ENCODE results near the gene ITPR1.

Gene ITPR1

GRCh38 chr3:4827767-4828166 is 334.6 kb downstream of the ITPR1 start:
- H3K4me1 ChIP-seq (ENCODE audit: insufficient read depth, low read length): peaks cover 35% of the 10 kb centered on the region
- no peaks in the 10 kb centered on the region for H3K27me3 ChIP-seq (ENCODE audit: control insufficient read depth in 1 of 2, insufficient read depth in 2 of 2, low read length in 2 of 2)
- H3K4me3 ChIP-seq (ENCODE audit: low read depth in 1 of 2, low read length in 2 of 2): no peak overlapping the region
- H3K9ac ChIP-seq (ENCODE audit: low read length): no peak overlapping the region
- H3K27ac ChIP-seq (ENCODE audit: low read depth, low read length): peak overlapping the region; percentile 48
- H3K9me3 ChIP-seq (ENCODE audit: low read length): no peaks in the 10 kb centered on the region
- H3K36me3 ChIP-seq (ENCODE audit: insufficient read depth, low read length): peaks cover 9% of the 10 kb centered on the region

- Histone ChIP-seq H3K4me1 (ENCODE audit: insufficient read depth, low read length) (peaks cover 35% of the 10 kb centered on the region), H3K27ac (ENCODE audit: low read depth, low read length) (peak overlapping the region; percentile 21), H3K9me3 (ENCODE audit: low read length) (no peaks in the 10 kb centered on the region)
Observed at GRCh38 chr3:4828279-4829030, 335.3 kb downstream of the ITPR1 start.

GRCh38 chr3:4829031-4829394 is 335.9 kb downstream of the ITPR1 start:
- peaks cover 8% of the 10 kb centered on the region for H3K36me3 ChIP-seq (ENCODE audit: insufficient read depth, low read length)
- H3K4me1 ChIP-seq (ENCODE audit: insufficient read depth, low read length): peaks cover 35% of the 10 kb centered on the region
- H3K9me3 ChIP-seq (ENCODE audit: low read length): no peaks in the 10 kb centered on the region
- no peak overlapping the region for H3K4me3 ChIP-seq (ENCODE audit: low read depth in 1 of 2, low read length in 2 of 2)
- peak overlapping the region; percentile 21 for H3K27ac ChIP-seq (ENCODE audit: low read depth, low read length)
- H3K9ac ChIP-seq (ENCODE audit: low read length): no peak overlapping the region
- no peaks in the 10 kb centered on the region for H3K27me3 ChIP-seq (ENCODE audit: control insufficient read depth in 1 of 2, insufficient read depth in 2 of 2, low read length in 2 of 2)

More at GRCh38 chr3:4828279-4829030, 335.3 kb downstream of the ITPR1 start:
- Histone ChIP-seq H3K36me3 (ENCODE audit: insufficient read depth, low read length) (peaks cover 8% of the 10 kb centered on the region), H3K27me3 (ENCODE audit: control insufficient read depth in 1 of 2, insufficient read depth in 2 of 2, low read length in 2 of 2) (no peaks in the 10 kb centered on the region), H3K4me3 (ENCODE audit: low read depth in 1 of 2, low read length in 2 of 2) (no peak overlapping the region), H3K9ac (ENCODE audit: low read length) (no peak overlapping the region)

- Histone ChIP-seq H3K4me1 (ENCODE audit: insufficient read depth, low read length) (peaks cover 27% of the 10 kb centered on the region), H3K9ac (ENCODE audit: low read length) (no peak overlapping the region)
Observed at GRCh38 chr3:4830586-4830914, 337.4 kb downstream of the ITPR1 start.

GRCh38 chr3:4831580-4831950 is 338.4 kb downstream of the ITPR1 start:
- Histone ChIP-seq H3K9ac (ENCODE audit: low read length) (peak overlapping the region; percentile 10), H3K27me3 (ENCODE audit: control insufficient read depth in 1 of 2, insufficient read depth in 2 of 2, low read length in 2 of 2) (no peaks in the 10 kb centered on the region), H3K36me3 (ENCODE audit: insufficient read depth, low read length) (peaks cover 8% of the 10 kb centered on the region), H3K9me3 (ENCODE audit: low read length) (no peaks in the 10 kb centered on the region), H3K4me1 (ENCODE audit: insufficient read depth, low read length) (peaks cover 17% of the 10 kb centered on the region), H3K27ac (ENCODE audit: low read depth, low read length) (no peak overlapping the region), H3K4me3 (ENCODE audit: low read depth in 1 of 2, low read length in 2 of 2) (no peak overlapping the region)

More at GRCh38 chr3:4830586-4830914, 337.4 kb downstream of the ITPR1 start:
- Histone ChIP-seq H3K36me3 (ENCODE audit: insufficient read depth, low read length) (peaks cover 8% of the 10 kb centered on the region), H3K27ac (ENCODE audit: low read depth, low read length) (peak overlapping the region; percentile 17), H3K9me3 (ENCODE audit: low read length) (no peaks in the 10 kb centered on the region), H3K4me3 (ENCODE audit: low read depth in 1 of 2, low read length in 2 of 2) (no peak overlapping the region), H3K27me3 (ENCODE audit: control insufficient read depth in 1 of 2, insufficient read depth in 2 of 2, low read length in 2 of 2) (no peaks in the 10 kb centered on the region)

- Histone ChIP-seq H3K9me3 (ENCODE audit: low read length) (no peaks in the 10 kb centered on the region), H3K27me3 (ENCODE audit: control insufficient read depth in 1 of 2, insufficient read depth in 2 of 2, low read length in 2 of 2) (no peaks in the 10 kb centered on the region), H3K27ac (ENCODE audit: low read depth, low read length) (no peak overlapping the region), H3K4me3 (ENCODE audit: low read depth in 1 of 2, low read length in 2 of 2) (no peak overlapping the region), H3K9ac (ENCODE audit: low read length) (no peak overlapping the region), H3K36me3 (ENCODE audit: insufficient read depth, low read length) (peaks cover 21% of the 10 kb centered on the region), H3K4me1 (ENCODE audit: insufficient read depth, low read length) (peaks cover 11% of the 10 kb centered on the region)
Observed at GRCh38 chr3:4833471-4833870, 340.3 kb downstream of the ITPR1 start.

GRCh38 chr3:4834403-4834866 is 341.3 kb downstream of the ITPR1 start:
- H3K36me3 ChIP-seq (ENCODE audit: insufficient read depth, low read length): peaks cover 26% of the 10 kb centered on the region
- no peak overlapping the region for H3K4me3 ChIP-seq (ENCODE audit: low read depth in 1 of 2, low read length in 2 of 2)
- no peak overlapping the region for H3K27ac ChIP-seq (ENCODE audit: low read depth, low read length)
- H3K9me3 ChIP-seq (ENCODE audit: low read length): no peaks in the 10 kb centered on the region
- peaks cover 11% of the 10 kb centered on the region for H3K4me1 ChIP-seq (ENCODE audit: insufficient read depth, low read length)
- no peak overlapping the region for H3K9ac ChIP-seq (ENCODE audit: low read length)
- H3K27me3 ChIP-seq (ENCODE audit: control insufficient read depth in 1 of 2, insufficient read depth in 2 of 2, low read length in 2 of 2): no peaks in the 10 kb centered on the region

- Histone ChIP-seq H3K36me3 (ENCODE audit: insufficient read depth, low read length) (peaks cover 26% of the 10 kb centered on the region), H3K27ac (ENCODE audit: low read depth, low read length) (no peak overlapping the region), H3K27me3 (ENCODE audit: control insufficient read depth in 1 of 2, insufficient read depth in 2 of 2, low read length in 2 of 2) (no peaks in the 10 kb centered on the region), H3K9ac (ENCODE audit: low read length) (no peak overlapping the region), H3K9me3 (ENCODE audit: low read length) (no peaks in the 10 kb centered on the region), H3K4me3 (ENCODE audit: low read depth in 1 of 2, low read length in 2 of 2) (no peak overlapping the region), H3K4me1 (ENCODE audit: insufficient read depth, low read length) (peaks cover 9% of the 10 kb centered on the region)
Observed at GRCh38 chr3:4835616-4836043, 342.5 kb downstream of the ITPR1 start.

- H3K9ac ChIP-seq (ENCODE audit: low read length): no peak overlapping the region
- H3K27me3 ChIP-seq (ENCODE audit: control insufficient read depth in 1 of 2, insufficient read depth in 2 of 2, low read length in 2 of 2): no peaks in the 10 kb centered on the region
- peaks cover 25% of the 10 kb centered on the region for H3K36me3 ChIP-seq (ENCODE audit: insufficient read depth, low read length)
- H3K4me1 ChIP-seq (ENCODE audit: insufficient read depth, low read length): peaks cover 1% of the 10 kb centered on the region
- H3K9me3 ChIP-seq (ENCODE audit: low read length): no peaks in the 10 kb centered on the region
- no peak overlapping the region for H3K27ac ChIP-seq (ENCODE audit: low read depth, low read length)
- no peak overlapping the region for H3K4me3 ChIP-seq (ENCODE audit: low read depth in 1 of 2, low read length in 2 of 2)
Observed at GRCh38 chr3:4836516-4836915, 343.4 kb downstream of the ITPR1 start.

- Histone ChIP-seq H3K4me3 (ENCODE audit: low read depth in 1 of 2, low read length in 2 of 2) (no peak overlapping the region), H3K9me3 (ENCODE audit: low read length) (no peaks in the 10 kb centered on the region), H3K36me3 (ENCODE audit: insufficient read depth, low read length) (peaks cover 18% of the 10 kb centered on the region), H3K9ac (ENCODE audit: low read length) (no peak overlapping the region), H3K27ac (ENCODE audit: low read depth, low read length) (no peak overlapping the region), H3K4me1 (ENCODE audit: insufficient read depth, low read length) (no peaks in the 10 kb centered on the region), H3K27me3 (ENCODE audit: control insufficient read depth in 1 of 2, insufficient read depth in 2 of 2, low read length in 2 of 2) (no peaks in the 10 kb centered on the region)
Observed at GRCh38 chr3:4837374-4837930, 344.3 kb downstream of the ITPR1 start.

- Histone ChIP-seq H3K27ac (ENCODE audit: low read depth, low read length) (no peak overlapping the region), H3K9me3 (ENCODE audit: low read length) (no peaks in the 10 kb centered on the region), H3K9ac (ENCODE audit: low read length) (no peak overlapping the region), H3K4me3 (ENCODE audit: low read depth in 1 of 2, low read length in 2 of 2) (no peak overlapping the region), H3K4me1 (ENCODE audit: insufficient read depth, low read length) (no peaks in the 10 kb centered on the region), H3K36me3 (ENCODE audit: insufficient read depth, low read length) (peaks cover 18% of the 10 kb centered on the region), H3K27me3 (ENCODE audit: control insufficient read depth in 1 of 2, insufficient read depth in 2 of 2, low read length in 2 of 2) (no peaks in the 10 kb centered on the region)
Observed at GRCh38 chr3:4838621-4839022, 345.5 kb downstream of the ITPR1 start.

GRCh38 chr3:4839278-4839677 is 346.1 kb downstream of the ITPR1 start:
- Histone ChIP-seq H3K4me1 (ENCODE audit: insufficient read depth, low read length) (no peaks in the 10 kb centered on the region), H3K4me3 (ENCODE audit: low read depth in 1 of 2, low read length in 2 of 2) (no peak overlapping the region), H3K27ac (ENCODE audit: low read depth, low read length) (no peak overlapping the region), H3K9me3 (ENCODE audit: low read length) (no peaks in the 10 kb centered on the region), H3K9ac (ENCODE audit: low read length) (no peak overlapping the region), H3K36me3 (ENCODE audit: insufficient read depth, low read length) (peaks cover 18% of the 10 kb centered on the region), H3K27me3 (ENCODE audit: control insufficient read depth in 1 of 2, insufficient read depth in 2 of 2, low read length in 2 of 2) (no peaks in the 10 kb centered on the region)
